GM18517 (cell line): ENCODE results near the gene PRPSAP1.
"Not testable (repeated sequence)": the region's sequence is repeated elsewhere in the genome, so short reads cannot be mapped to it uniquely, and the experiment has no call there.

ENCODE experiments used
- ATAC-seq: cut with Tn5 transposase; IDR thresholded peaks from one replicate; pipeline ENCODE4 v1.9.1; 2021; ENCODE audit warnings: mild to moderate bottlenecking, moderate library complexity; ENCODE audit not compliant: unreplicated experiment

PRPSAP1 gene

DNA sequence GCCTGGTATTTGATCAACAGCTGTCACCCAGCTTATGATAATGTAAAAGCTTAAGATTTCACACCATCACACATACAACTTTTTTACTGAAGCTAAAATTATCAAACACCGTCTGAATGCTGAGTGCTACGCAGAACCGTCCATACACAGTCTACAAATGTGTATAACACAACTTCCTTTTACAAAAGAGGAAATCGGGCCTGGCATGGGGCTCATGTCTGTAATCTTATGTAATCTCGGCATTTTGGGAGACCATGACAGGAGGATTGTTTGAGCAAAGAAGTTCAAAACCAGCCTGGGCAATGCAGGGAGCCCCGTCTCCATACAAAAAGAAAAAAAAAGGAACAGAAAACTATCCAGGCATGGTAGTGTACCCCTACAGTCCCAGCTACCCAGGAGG, 26.0 kb downstream of the PRPSAP1 start:
- no peak for ATAC-seq

DNA sequence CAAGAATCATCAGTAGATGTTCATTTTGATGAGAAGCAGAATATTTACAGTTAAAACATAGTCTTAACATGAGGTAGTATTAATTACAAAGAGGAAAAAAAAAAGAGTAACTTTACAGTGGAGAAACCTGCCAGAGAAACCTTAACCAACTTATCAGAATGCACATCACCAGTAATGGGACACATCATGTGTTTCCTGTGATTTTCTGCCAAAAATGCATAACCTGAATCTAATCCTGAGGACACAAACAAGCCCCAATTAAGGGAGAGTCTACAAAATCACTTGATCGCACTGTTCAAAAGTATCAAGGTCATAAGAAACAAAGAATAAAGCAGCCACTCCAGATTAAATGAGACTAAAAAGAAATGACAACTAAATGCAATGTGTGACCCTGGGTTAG, 27.4 kb downstream of the PRPSAP1 start:
- no peak for ATAC-seq

DNA sequence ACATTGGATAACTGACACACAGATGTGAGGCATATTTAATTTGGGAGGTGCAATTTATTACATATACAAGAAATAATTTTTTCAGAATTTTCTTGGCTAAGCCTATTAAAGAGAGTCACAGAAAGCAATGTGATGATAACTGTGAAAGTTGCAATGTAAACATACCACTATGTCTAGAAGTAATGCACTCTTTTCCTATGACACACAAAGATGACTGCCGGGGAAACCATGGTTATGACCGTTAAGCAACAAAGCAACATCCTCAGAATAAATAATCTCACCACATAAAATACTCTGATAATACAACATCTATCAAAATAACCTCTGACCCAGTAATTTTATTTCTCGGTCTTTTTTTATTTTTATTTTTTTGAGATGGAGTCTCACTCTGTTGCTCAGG, 35.1 kb downstream of the PRPSAP1 start:
- no peak for ATAC-seq

DNA sequence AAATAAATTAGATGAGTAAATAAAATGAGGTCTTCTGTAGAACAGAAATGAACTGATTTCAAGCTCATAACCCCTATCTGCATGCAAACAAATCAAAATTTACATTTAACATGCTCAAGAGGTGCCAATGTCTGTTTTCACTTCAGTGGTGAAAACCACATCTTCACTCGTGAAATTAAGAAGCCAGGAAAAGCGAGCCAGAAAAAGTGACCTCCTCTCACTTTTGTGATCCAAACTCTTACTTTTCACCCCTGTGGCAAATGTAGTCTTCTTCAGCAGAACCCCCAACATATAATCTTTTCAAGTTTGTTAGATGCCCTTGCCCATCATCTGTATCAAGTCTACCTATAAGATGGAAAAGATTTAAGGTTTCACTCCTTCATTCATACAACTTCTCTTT, 36.2 kb downstream of the PRPSAP1 start:
- ATAC-seq: no peak

DNA sequence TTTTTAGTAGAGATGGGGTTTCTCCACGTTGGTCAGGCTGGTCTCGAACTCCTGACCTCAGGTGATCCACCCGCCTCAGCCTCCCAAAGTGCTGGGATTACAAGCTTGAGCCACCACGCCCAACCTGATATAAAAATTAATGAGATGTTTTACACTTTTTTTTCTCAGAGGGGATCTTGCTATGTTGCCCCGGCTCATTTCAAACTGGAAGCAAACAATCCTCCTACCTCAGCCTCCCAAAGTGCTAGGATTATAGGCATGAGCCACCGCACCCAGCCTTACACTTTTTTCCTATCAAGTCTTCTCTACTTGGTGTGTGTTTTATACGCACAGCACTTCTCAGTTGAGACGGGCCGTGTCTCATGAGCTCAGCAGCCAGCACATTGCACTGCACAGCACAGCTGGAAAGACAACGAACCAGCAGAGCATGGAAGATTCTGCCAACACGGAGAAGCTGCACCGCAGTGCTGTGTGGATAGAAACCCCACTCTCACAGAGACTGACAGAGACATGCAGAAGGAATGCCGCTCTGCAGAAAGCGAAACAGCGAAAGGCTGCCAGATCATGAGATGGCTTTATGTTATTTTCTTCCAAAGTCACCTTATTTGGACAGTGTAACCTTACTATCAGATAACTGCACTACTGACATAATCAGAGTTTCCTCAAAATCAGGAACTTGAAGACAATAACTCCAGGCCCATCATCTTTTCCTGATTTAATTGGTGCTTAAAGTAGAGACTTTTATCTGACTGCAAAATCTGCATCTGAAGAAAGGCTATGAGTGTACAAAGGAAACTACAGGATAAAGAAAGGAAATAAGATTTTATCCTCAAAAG, 39.1 kb downstream of the PRPSAP1 start:
- no peak for ATAC-seq

DNA sequence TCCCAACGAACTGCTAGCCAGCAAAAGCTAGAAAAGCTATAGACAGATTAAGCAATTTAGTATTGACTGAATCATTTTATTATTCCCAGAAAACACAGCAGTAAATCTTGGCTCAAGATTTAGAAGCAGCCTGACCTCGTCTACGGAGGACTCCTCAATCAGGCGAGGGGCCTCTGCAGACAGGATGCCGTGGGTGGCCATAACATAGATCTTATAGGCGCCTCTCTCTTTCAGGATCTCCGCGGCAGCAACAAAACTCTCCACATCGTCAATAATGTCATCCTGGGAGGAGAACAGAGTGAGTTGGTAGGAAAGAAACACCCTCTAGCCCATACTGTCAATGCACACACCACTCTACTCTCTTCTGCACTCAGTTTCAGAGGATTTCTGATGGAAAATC, 41.0 kb downstream of the PRPSAP1 start:
- no peak for ATAC-seq

DNA sequence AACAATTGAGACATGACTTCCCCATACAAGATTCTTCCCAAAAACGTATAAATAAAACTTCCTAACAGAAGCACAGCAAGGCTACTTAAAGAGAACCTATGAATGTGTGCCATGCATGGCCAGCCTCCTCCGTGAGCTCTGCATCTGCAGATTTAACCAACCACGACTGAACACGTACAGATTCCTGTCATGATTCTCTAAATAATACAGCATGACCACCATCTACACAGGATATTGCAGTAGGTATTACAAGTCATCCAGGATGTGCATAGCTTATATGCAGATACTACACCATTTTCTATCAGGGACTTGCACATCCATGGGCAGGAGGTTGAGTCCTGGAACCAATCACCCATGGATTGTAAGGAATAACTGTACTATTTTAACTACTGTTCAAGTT, 44.3 kb downstream of the PRPSAP1 start:
- no peak for ATAC-seq

DNA sequence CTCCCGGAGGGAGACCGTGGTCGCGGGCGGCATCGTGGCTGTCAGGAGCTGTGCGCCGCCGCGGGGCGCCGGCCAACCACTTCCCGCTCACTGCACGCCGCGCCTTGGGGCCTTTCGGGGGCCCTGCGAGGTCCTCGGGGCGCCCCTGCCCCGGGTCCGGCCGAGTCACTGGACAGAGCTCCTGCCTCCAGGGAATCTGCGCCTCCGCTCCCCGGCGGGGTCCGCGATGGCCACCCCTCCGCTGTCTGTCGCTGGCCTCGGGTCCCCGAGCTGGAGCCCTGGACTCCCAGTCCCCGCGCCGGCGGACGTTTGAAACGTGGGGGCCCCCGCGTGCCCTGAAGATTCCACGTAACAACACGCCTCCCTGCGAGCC, 45.8 kb downstream of the PRPSAP1 start, which contains the start of gene QRICH2:
Gene QRICH2 (minus strand): TSS at position 311 of the 373 bp plus-strand sequence. CDS start 278 bp downstream, at position 33.
- ATAC-seq: no peak

DNA sequence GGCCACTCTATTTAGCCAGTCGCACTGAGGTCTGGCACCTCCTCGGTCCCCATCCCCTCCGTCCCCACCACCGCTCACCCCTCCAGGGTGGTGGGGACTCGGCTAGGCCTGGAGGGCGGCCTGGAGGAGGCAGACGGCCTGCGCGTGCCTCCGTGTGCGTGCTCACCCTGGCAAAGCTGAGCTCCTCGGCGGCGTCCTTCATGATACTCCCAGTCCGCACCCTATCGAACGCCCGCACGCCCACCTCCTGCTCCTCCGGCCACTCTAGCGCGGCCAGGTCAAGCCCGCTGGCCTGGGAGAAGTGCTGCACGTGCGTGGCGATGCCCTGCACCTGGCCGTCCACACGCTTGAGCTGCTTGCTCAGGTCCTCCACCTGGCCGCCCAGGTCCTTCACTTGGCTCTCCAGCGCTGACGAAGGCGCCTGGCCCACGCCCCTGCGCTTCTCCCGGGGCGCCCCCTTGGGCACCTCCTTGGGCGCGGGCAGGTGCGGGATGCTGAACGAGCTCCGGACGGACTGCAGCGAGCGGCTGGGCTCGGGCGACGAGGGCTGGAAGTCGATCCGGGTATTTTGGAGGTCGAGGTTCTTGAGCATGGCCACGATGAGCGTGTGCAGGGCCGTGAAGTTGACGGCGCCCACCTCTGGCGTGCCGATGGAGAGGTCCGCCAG, 46.3 kb downstream of the PRPSAP1 start:
- no peak for ATAC-seq

DNA sequence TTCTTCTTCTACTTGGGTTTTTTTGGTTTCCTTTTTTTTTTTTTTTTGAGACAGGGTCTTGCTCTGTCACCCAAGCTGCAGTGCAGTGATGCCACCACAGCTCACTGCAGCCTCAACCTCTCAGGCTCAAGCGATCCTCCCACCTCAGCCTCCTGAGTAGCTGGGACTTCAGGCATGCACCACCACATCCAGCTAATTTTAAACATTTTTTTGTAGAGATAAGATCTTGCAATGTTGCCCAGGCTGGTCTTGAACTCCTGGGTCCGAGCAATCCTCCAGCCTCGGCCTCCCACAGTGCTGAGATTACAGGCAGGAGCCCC, 48.6 kb downstream of the PRPSAP1 start:
- ATAC-seq: not testable (repeated sequence)

DNA sequence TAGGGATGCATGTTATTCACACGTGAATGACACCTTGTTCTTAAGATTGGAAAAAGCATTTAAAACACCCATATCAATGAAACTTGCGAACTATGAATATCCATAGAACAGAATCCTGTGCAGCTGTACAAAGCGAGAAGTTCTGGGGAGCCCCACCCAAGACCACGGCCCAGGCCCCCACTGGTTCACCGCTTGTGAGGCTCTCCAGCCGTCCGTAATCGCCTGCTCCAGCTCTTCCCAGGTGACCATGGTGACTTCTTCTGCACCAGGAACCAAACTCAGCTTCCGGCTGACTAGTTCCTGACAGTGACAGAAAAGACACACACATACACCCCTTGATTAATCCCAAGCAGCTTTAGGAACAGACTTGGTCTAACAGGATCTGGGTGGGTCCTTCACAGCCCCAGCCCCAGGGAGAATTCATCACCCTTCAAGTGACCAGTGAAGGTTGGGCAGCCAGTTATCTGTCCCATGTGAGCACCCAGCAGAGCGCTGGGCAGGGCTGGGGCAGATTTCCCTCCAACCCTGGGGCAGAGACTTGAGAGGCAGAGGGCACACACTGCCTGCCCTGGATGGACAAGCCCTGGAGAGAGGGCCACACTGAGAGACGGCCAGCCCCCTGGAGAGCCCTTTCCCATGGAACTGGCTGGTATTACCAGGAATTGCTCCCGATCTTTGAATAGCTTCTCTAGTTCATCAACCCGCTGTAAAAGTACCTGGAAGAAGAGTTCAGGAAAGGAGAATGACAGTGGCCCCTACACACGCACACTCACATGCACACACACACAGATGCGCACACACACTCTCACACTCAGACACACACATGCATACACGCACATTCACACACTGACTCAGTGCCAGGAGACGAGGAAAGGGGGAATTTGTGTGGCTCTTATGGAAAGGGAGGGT, 49.2 kb downstream of the PRPSAP1 start:
- ATAC-seq: no peak

DNA sequence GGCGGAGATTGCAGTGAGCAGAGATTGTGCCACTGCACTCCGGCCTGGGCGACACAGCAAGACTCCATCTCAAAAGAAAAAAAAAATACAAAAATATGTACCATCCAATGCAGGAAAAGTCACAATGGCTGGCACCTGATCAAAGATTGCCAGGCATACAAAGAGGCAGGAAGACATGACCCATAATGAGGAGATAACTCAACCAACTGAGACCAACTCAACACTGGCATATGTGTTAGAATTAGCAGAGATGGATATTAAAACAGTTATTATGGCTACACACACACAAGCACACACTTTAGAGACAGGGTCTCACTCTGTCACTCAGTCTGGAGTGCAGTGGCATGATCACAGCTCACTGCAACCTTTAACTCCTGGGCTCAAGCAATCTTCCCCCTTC, 56.3 kb downstream of the PRPSAP1 start:
- no peak for ATAC-seq

DNA sequence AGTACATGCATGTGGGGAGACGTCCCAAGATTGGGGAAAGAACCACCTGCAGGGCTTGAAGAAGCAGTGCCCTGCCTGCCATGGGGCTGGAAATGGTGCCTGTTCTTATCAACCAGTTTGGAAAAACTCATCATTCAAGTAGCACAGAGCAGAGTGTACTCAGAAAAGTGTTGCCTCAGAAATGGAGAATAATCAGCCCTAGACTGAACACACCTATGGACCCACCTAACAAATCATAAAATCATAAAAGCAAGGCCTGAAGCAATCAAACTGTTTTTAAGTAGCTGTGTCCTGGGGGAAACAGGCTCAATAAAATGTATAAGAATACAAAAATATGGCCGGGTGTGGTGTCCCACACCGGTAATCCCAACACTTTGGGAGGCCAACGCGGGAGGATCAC, 56.8 kb downstream of the PRPSAP1 start:
- no peak for ATAC-seq

DNA sequence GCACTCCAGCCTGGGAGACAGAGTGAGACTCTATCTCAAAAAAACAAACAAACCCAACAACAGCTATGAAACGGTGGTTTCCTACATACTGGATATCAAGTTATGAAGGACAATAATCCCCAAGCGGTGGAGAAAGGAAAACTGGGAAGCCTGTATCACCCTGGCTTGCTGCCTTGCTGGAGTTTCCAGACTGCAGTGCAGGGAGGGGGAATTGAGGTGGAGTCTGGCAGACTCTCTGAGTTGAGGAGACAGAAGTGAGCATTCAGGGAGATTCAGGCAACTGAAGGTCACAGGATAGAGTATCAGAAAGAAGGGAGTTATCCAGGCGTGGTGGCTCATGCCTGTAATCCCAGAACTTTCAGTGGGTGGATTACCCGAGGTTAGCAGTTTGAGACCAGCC, 57.5 kb downstream of the PRPSAP1 start:
- no peak for ATAC-seq

DNA sequence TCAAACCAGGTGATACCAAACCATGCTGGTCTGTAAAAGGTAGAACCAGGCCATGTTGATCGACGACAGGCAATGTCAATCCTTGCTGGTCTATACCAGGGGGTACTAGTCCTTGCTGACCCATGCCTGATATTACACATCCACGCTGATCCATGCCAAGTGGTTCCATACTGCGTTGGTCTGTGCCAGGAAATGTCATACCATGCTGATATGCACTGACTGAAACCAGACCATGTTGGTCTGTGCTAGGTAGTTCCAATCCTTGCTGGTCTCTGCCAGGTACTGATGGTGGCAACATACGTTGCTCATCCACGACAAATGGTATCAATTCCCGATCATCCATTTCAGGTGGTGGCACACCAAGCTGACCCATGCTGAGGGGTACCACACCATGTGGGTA, 60.6 kb downstream of the PRPSAP1 start:
- ATAC-seq: no peak

DNA sequence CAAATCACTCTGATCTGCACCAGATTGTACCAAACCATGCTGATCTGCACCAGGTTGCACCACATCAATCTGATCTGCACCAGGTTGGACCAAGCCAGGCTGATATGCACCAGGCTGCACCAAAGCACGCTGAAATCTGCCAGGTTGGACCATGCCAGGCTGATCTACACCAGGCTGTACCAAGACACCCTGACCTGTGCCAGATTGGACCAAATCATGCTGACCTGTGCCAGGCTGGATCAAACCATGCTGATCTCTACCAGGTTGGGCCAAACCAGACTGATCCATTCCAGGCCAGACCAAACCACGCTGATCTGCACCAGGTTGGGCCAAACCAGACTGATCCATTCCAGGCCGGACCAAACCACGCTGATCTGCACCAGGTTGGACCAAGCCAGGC, 61.1 kb downstream of the PRPSAP1 start:
- ATAC-seq: no peak

DNA sequence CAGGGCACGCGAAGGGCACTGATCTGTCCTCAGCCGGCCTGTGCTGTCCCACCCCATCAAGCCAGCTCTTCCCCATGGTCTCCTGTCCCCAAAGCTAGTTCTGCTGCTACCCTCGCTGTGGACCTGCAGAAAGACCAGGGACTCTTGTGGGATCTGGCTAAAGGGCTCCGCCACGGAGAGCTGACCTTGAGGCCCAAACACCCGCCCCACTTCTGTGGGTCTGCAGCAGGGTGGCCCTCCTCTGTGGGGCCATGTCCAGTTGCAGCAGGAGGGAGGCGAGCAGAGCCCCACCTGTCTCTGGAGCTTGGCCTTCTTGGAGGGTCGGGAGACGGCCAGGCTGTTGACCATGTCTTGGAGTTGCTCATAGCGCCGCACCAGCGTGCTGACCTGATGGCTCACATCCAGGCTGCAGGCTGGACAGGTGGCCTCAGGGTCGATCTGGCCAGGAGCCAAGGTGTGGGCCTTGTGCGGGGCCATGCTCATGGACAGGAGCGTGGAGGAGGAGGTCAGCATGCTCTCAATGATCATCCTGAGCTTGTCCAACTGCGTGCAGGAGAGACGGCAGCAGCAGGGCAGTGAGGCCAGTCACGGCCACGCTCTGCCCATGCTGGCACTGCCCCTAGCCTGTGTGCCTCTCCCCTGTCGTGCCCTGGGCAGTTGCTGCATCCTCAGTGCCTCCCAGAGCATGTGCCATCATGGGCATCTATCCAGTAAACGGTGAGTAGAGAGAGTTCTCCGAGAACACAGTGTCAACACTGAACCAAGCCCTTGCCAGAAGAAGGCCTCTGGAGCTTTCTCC, 71.9 kb downstream of the PRPSAP1 start:
- ATAC-seq: no peak

DNA sequence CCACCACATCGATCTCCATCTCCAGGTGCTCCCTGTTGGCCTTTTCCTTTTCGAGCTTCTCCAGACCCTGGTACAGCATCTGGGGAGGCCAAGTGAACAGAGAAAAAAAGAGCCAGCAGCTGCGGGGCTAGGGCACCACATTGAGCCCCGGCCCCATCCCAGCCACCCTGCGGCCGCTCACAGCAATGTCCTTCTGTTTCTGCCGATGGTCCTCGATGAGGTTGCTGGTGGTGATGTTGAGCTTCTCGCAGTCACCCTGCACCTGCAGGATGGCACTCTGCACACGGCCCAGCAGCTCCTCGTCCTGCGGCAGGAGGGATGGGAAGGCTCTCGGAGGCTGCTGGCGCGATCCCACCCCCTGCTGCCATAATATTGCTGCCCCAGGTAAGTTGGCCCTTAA, 73.1 kb downstream of the PRPSAP1 start:
- ATAC-seq: no peak

DNA sequence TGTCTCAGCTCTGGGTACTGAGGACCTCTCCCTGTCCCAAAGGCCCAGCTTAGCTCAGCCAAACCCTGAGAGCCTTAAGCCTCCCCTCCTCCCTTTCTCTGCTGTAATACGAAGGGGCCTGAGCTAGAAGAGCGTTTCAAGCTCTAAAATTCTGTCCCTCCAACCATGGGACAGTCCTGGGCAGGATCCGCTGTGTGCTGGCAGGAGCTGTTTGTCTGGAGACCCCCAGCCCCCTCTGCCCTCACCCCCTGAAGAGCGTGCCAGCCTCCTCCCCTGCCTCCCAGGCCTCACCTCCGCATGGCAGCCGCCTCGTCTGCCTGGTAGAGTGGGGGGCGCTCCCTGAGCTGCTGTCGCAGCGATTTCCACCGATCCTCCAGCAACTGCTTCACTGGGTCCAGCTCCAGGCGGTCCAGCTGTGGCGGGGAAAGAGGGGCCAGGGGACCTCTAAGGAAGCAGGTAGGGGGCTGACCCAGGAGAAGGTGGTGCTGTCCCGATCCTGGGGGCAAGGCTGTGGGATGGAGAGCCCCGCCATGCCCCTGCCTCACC, 73.9 kb downstream of the PRPSAP1 start:
- ATAC-seq: no peak

DNA sequence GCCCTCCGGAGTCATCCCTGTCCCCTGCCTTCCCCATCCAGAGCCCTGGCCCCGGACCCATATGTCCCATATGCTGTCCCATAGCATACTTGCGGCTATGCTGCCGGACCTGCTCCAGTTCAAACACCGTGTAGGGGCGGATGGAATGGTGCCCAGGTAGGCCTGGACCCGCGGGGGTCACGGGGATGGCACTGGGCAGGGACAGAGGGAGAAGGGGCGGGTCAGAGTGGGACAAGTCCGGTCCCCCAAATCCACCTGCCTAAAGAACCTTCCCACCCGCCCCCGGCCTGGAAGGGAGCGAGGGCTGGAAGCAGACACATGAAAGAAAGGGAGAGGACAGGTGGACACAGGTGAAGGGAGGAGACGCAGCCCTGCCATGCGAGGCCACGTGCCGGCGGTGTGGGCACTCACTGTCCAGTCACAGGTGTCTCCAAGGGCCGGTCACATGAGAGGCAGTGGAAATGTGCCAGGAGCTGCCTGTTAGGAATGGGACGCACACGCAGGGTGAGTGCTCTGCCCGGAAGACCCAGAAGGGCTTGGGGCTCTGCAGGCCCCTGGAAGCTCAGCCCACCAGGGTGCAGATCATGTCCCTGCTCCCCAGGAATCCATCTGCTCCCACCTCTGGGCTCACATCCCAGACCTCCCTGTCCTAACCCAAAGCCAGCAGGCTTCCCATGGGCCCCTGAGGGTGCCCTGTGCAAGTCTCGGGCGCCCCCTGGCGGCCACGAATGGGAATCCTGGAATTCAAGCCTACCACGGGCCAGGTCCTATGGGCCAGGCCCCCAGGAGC, 74.6 kb downstream of the PRPSAP1 start:
- ATAC-seq: no peak
